Hepatocyte (in vitro differentiated cells): Measurements from ENCODE around the gene COX7A2. TPM values are rescaled to one million over a fixed set of nuclear protein-coding genes. Genes with fewer than 3 reads are reported as not detected.

Experiments used
- DNase-seq: peaks from one replicate; pipeline ENCODE4 v3.0.0-alpha.2; 2016; ENCODE audit warnings: low spot score
- H2AFZ ChIP-seq: fragments of 200-600 bp; sonication (generic); 2 replicates; pipeline ENCODE4 v1.6.0; 2016; ENCODE audit warnings: antibody characterized with exemption, mild to moderate bottlenecking
- H3K27ac ChIP-seq: fragments of 200-600 bp; sonication (generic); 2 replicates; pipeline ENCODE4 v1.5.1; 2016; ENCODE audit warnings: mild to moderate bottlenecking
- H3K27me3 ChIP-seq: fragments of 200-600 bp; sonication (generic); 2 replicates; pipeline ENCODE4 v1.6.1; 2016
- H3K36me3 ChIP-seq: fragments of 200-600 bp; sonication (generic); replicated peaks from 2 replicates; pipeline ENCODE4 v1.5.1; 2016; ENCODE audit warnings: low read depth; ENCODE audit not compliant: insufficient read depth
- H3K4me1 ChIP-seq: fragments of 200-600 bp; sonication (generic); 2 replicates; pipeline ENCODE4 v1.5.1; 2016; ENCODE audit warnings: mild to moderate bottlenecking, moderate library complexity; ENCODE audit not compliant: insufficient read depth
- H3K4me2 ChIP-seq: fragments of 200-600 bp; sonication (generic); 2 replicates; pipeline ENCODE4 v1.6.0; 2016
- H3K4me3 ChIP-seq: fragments of 200-600 bp; sonication (generic); 2 replicates; pipeline ENCODE4 v1.5.1; 2016; ENCODE audit warnings: mild to moderate bottlenecking
- H3K79me2 ChIP-seq: fragments of 200-600 bp; sonication (generic); 2 replicates; pipeline ENCODE4 v1.6.0; 2017; ENCODE audit warnings: mild to moderate bottlenecking
- H3K9me2 ChIP-seq: fragments of 200-600 bp; sonication (generic); replicated peaks from 2 replicates; pipeline ENCODE4 v1.6.0; 2017; ENCODE audit warnings: mild to moderate bottlenecking; ENCODE audit not compliant: insufficient read depth
- H3K9me3 ChIP-seq: fragments of 200-600 bp; sonication (generic); 2 replicates; pipeline ENCODE4 v1.5.1; 2016; ENCODE audit warnings: low read depth, mild to moderate bottlenecking
- H4K20me1 ChIP-seq: fragments of 200-600 bp; sonication (generic); 2 replicates; pipeline ENCODE4 v1.6.0; 2016; ENCODE audit warnings: mild to moderate bottlenecking; ENCODE audit not compliant: insufficient read depth, poor library complexity, severe bottlenecking
- CTCF ChIP-seq: fragments of 200-600 bp; sonication (generic); IDR thresholded peaks from 2 replicates; pipeline ENCODE4 v1.5.1; 2016; ENCODE audit warnings: antibody characterized with exemption, mild to moderate bottlenecking; ENCODE audit not compliant: poor library complexity
- EZH2 ChIP-seq: fragments of 200-600 bp; sonication (generic); IDR thresholded peaks from 2 replicates; pipeline ENCODE4 v1.6.1; 2016; ENCODE audit warnings: antibody characterized with exemption, mild to moderate bottlenecking, borderline replicate concordance
- EZH2phosphoT487 ChIP-seq: fragments of 200-600 bp; sonication (generic); IDR thresholded peaks from one replicate; pipeline ENCODE4 v1.6.1; 2018; ENCODE audit warnings: antibody characterized with exemption, mild to moderate bottlenecking, low read depth, moderate library complexity; ENCODE audit not compliant: unreplicated experiment, severe bottlenecking
- WGBS: methylation state at CpG from one replicate; pipeline ENCODE4 v1.1.6; 2016; ENCODE audit warnings: low lambda C conversion rate; ENCODE audit errors: missing lambda C conversion rate; 5-methylcytosine and 5-hydroxymethylcytosine counted together
- polyA plus RNA-seq: library from polyadenylated mRNA; unstranded; fragments of >200 nt; fragmentation: Nextera tagmentation; extraction: Ambion mirVana; gene quantifications from 2 replicates; pipeline ENCODE4 v1.2.1, GENCODE V29; 2016
- total RNA-seq: library from RNA; depleted of rRNA; stranded (reverse); fragments of >200 nt; gene quantifications from 2 replicates; pipeline ENCODE4 v1.2.3, GENCODE V29; 2014

The COX7A2 gene
- total and polyA plus RNA-seq, 2 experiments from 2014 or later, result 167 to 703 TPM

GRCh38 chr6:75220357-75220756 is 23.2 kb downstream of the COX7A2 start:
- H3K4me1 ChIP-seq, result peaks cover 4% of the 10 kb centered on the region
- no peaks in the 10 kb centered on the region for H3K27me3 ChIP-seq
- no peaks in the 10 kb centered on the region for H3K79me2 ChIP-seq
- no peaks in the 10 kb centered on the region for H3K9me2 ChIP-seq
- no peak for TF ChIP-seq CTCF
- no peak for TF ChIP-seq EZH2phosphoT487
- no peak for TF ChIP-seq EZH2
- no peak for DNase-seq
- no peaks in the 10 kb centered on the region for H3K36me3 ChIP-seq
- no peaks in the 10 kb centered on the region for H4K20me1 ChIP-seq
- H3K4me2 ChIP-seq, result no peak overlapping the region
- 63% methylated on average over 1 of the region's 1 CpG for WGBS
- H3K4me3 ChIP-seq, result no peak overlapping the region
- no peaks in the 10 kb centered on the region for H3K9me3 ChIP-seq
- no peak overlapping the region for H2AFZ ChIP-seq
- H3K27ac ChIP-seq, result no peak overlapping the region

- no peak for DNase-seq
- Histone ChIP-seq H4K20me1 (no peaks in the 10 kb centered on the region), H3K27ac (no peak overlapping the region), H3K4me2 (no peak overlapping the region), H2AFZ (no peak overlapping the region), H3K36me3 (no peaks in the 10 kb centered on the region), H3K4me3 (no peak overlapping the region), H3K79me2 (no peaks in the 10 kb centered on the region), H3K9me2 (no peaks in the 10 kb centered on the region), H3K9me3 (no peaks in the 10 kb centered on the region), H3K27me3 (no peaks in the 10 kb centered on the region), H3K4me1 (peaks cover 4% of the 10 kb centered on the region)
- 76% methylated on average over 3 of the region's 3 CpGs for WGBS
- TF ChIP-seq CTCF, result no peak
- TF ChIP-seq EZH2phosphoT487, result no peak
- TF ChIP-seq EZH2, result no peak
Observed at GRCh38 chr6:75219263-75219662, 24.3 kb downstream of the COX7A2 start.

GRCh38 chr6:75217193-75217592 is 26.4 kb downstream of the COX7A2 start:
- Histone ChIP-seq H3K4me2 (no peak overlapping the region), H3K79me2 (no peaks in the 10 kb centered on the region), H3K27me3 (no peaks in the 10 kb centered on the region), H3K4me1 (no peaks in the 10 kb centered on the region), H3K9me2 (no peaks in the 10 kb centered on the region), H4K20me1 (no peaks in the 10 kb centered on the region), H3K27ac (no peak overlapping the region), H3K9me3 (no peaks in the 10 kb centered on the region), H3K4me3 (no peak overlapping the region), H3K36me3 (no peaks in the 10 kb centered on the region), H2AFZ (no peak overlapping the region)
- TF ChIP-seq CTCF (no peak), EZH2 (no peak), EZH2phosphoT487 (no peak)
- no peak for DNase-seq
- 48% methylated on average over 4 of the region's 4 CpGs for WGBS

GRCh38 chr6:75215291-75215690 is 28.3 kb downstream of the COX7A2 start:
- Histone ChIP-seq H3K27me3 (no peaks in the 10 kb centered on the region), H3K79me2 (no peaks in the 10 kb centered on the region), H2AFZ (no peak overlapping the region), H4K20me1 (no peaks in the 10 kb centered on the region), H3K27ac (no peak overlapping the region), H3K4me1 (no peaks in the 10 kb centered on the region), H3K36me3 (no peaks in the 10 kb centered on the region), H3K9me3 (no peaks in the 10 kb centered on the region), H3K9me2 (no peaks in the 10 kb centered on the region), H3K4me2 (no peak overlapping the region), H3K4me3 (no peak overlapping the region)
- no peak for DNase-seq
- 72% methylated on average over 4 of the region's 4 CpGs for WGBS
- no peak for TF ChIP-seq EZH2
- no peak for TF ChIP-seq EZH2phosphoT487
